C4-2B (cell line): Measurements from ENCODE around the gene CDV3.

ENCODE experiments used
- H3K27ac ChIP-seq: fragments of 450-650 bp; 2 replicates; pipeline ENCODE4 v1.5.1; 2017
- CTCF ChIP-seq: fragments of 450-650 bp; conservative IDR thresholded peaks from 2 replicates; pipeline ENCODE4 v1.5.1; 2017; ENCODE audit warnings: mild to moderate bottlenecking
- ZFX ChIP-seq: fragments of 450-650 bp; IDR thresholded peaks from 2 replicates; pipeline ENCODE4 v1.6.1; 2017

CDV3 gene

GRCh38 chr3:133578548-133579191 is 5.2 kb downstream of the CDV3 start:
- TF ChIP-seq ZFX (no peak; the same call in 1 of the 2 replicates), CTCF (peak; percentile 86)
- H3K27ac ChIP-seq: no peak overlapping the region

- H3K27ac ChIP-seq: no peak overlapping the region
- TF ChIP-seq CTCF (no peak), ZFX (no peak)
Measured at GRCh38 chr3:133583396-133583795, 9.9 kb downstream of the CDV3 start.

GRCh38 chr3:133588035-133588434 is 14.5 kb downstream of the CDV3 start:
- H3K27ac ChIP-seq: peak overlapping the region; percentile 54; the same call in 1 of the 2 replicates
- TF ChIP-seq CTCF: no peak

GRCh38 chr3:133588784-133589465 is 15.4 kb downstream of the CDV3 start:
- TF ChIP-seq CTCF: no peak
- TF ChIP-seq ZFX: no peak
- H3K27ac ChIP-seq: peak overlapping the region; percentile 35; the same call in 1 of the 2 replicates

- H3K27ac ChIP-seq: no peak overlapping the region
- TF ChIP-seq CTCF (no peak), ZFX (no peak)
Measured at GRCh38 chr3:133589503-133589902, 16.0 kb downstream of the CDV3 start.

- TF ChIP-seq ZFX (no peak), CTCF (no peak)
- H3K27ac ChIP-seq: no peak overlapping the region
Measured at GRCh38 chr3:133591271-133591742, 17.8 kb downstream of the CDV3 start.

GRCh38 chr3:133592843-133593242 is 19.4 kb downstream of the CDV3 start:
- TF ChIP-seq CTCF: no peak
- H3K27ac ChIP-seq: no peak overlapping the region
